ENCODE results near the gene EVL. TPM values are rescaled to one million over a fixed set of nuclear protein-coding genes. Genes with fewer than 3 reads are reported as not detected.

Gene EVL
- total RNA-seq, 1 donor from 2014 or later, result 11.7 TPM

- Histone ChIP-seq H3K4me1 (no peaks in the 10 kb centered on the region), H3K27me3 (no peaks in the 10 kb centered on the region), H3K27ac (no peak overlapping the region), H3K36me3 (peaks cover 0 to 4% of the 10 kb centered on the region in 2 donors), H3K9me3 (no peaks in the 10 kb centered on the region), H3K4me3 (no peak overlapping the region)
- DNase-seq (ENCODE audit: low spot score in 2 of 2), result no peak
- intact Hi-C loops (cut with DNase I), result no loop called here
- no peak for TF ChIP-seq CTCF (IDR thresholded peaks at IDR 0.05)
Measured at GRCh38 chr14:100147181-100147631, 82.0 kb downstream of the EVL start.

- no peak for DNase-seq (ENCODE audit: low spot score in 2 of 2)
- H3K36me3 ChIP-seq, result peaks cover 0 to 4% of the 10 kb centered on the region in 2 donors
- H3K4me3 ChIP-seq, result no peak overlapping the region
- no peaks in the 10 kb centered on the region for H3K9me3 ChIP-seq
- H3K27ac ChIP-seq, result no peak overlapping the region
- H3K27me3 ChIP-seq, result no peaks in the 10 kb centered on the region
- intact Hi-C loops (cut with DNase I), result no loop called here
- no peak for TF ChIP-seq CTCF (IDR thresholded peaks at IDR 0.05)
- no peaks in the 10 kb centered on the region for H3K4me1 ChIP-seq
Measured at GRCh38 chr14:100147691-100148464, 82.7 kb downstream of the EVL start.

GRCh38 chr14:100148837-100149731 lies 83.9 kb downstream of the EVL start:
- DNase-seq (ENCODE audit: low spot score in 2 of 2), result no peak
- Histone ChIP-seq H3K4me1 (no peaks in the 10 kb centered on the region), H3K4me3 (no peak overlapping the region), H3K27ac (no peak overlapping the region), H3K36me3 (no peaks in the 10 kb centered on the region), H3K27me3 (no peaks in the 10 kb centered on the region), H3K9me3 (peaks cover 0 to 1% of the 10 kb centered on the region in 2 donors)
- no peak for TF ChIP-seq CTCF (IDR thresholded peaks at IDR 0.05)
- intact Hi-C loops (cut with DNase I), result no loop called here

- Histone ChIP-seq H3K27me3 (no peaks in the 10 kb centered on the region), H3K36me3 (no peaks in the 10 kb centered on the region), H3K27ac (no peak overlapping the region), H3K9me3 (peaks cover 0 to 10% of the 10 kb centered on the region in 2 donors), H3K4me3 (no peak overlapping the region), H3K4me1 (no peaks in the 10 kb centered on the region)
- no peak for DNase-seq (ENCODE audit: low spot score in 2 of 2)
- no peak for TF ChIP-seq CTCF (IDR thresholded peaks at IDR 0.05)
- intact Hi-C loops (cut with DNase I), result no loop called here
Measured at GRCh38 chr14:100149851-100150611, 84.8 kb downstream of the EVL start.

- intact Hi-C loops (cut with DNase I), result no loop called here
- no peaks in the 10 kb centered on the region for H3K4me1 ChIP-seq
- H3K4me3 ChIP-seq, result no peak overlapping the region
- no peak for DNase-seq (ENCODE audit: low spot score in 2 of 2)
- H3K9me3 ChIP-seq, result peaks cover 0 to 10% of the 10 kb centered on the region in 2 donors
- TF ChIP-seq CTCF (IDR thresholded peaks at IDR 0.05), result no peak
- no peaks in the 10 kb centered on the region for H3K36me3 ChIP-seq
- H3K27me3 ChIP-seq, result no peaks in the 10 kb centered on the region
- no peak overlapping the region for H3K27ac ChIP-seq
Measured at GRCh38 chr14:100150932-100151587, 85.8 kb downstream of the EVL start.
